GM19324 (cell line): ENCODE results near the gene BNC2.

Source experiments
- ATAC-seq: cut with Tn5 transposase; IDR thresholded peaks from one replicate; pipeline ENCODE4 v1.9.1; 2021; ENCODE audit warnings: mild to moderate bottlenecking, moderate library complexity; ENCODE audit not compliant: unreplicated experiment, low FRiP score

Gene BNC2

DNA sequence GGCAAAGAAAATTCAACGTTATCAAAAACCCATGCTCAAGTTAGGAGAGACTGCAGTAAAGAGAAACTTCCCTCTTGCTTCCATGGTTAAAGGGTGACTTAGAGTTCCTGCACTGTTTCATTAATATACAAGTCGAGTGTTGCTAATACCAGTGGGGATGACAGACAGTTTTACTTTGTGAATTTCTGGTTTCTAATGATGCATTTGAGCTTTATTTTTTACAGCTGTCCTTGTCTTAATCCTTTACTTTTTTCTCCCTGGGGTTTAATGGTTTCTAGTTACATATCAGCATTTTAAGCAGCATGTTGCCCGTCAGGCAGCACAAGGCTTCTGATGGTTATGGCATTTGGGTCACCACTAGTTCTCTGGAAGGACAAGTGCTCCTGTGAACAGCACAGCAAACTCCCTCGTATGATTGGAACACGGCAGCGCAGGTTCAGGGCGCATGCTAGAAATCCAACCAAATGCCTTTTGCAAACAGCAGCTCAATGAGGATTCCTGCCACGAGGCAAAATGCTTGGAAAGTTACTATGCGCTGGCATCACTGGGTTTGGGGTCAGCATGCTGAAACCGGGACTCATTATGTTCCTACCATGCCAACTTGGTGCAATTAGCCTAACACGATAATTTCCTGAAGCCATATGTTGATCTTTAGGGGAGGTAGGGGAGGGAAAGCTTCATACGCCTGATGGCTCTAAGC is 463.8 kb downstream of the BNC2 start:
- ATAC-seq = no peak

DNA sequence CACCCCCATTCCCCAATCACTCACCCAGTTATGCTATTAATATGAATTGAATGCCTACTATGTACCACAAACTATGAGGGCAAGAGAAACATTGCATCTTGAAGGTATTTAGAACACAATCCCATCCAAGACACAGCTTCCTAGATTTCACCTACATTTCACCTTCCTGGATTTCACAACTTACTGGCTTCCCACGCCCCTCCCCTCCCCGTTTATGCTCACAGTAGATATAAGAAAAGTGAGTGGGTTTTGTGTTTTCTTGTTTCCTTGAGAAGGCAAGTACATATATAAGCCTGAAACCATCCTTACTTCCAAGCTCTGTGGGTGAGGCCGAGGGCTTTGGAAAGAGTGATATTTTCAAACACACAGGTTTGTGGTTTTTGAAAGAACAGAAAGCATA is 465.0 kb downstream of the BNC2 start:
- ATAC-seq = no peak

DNA sequence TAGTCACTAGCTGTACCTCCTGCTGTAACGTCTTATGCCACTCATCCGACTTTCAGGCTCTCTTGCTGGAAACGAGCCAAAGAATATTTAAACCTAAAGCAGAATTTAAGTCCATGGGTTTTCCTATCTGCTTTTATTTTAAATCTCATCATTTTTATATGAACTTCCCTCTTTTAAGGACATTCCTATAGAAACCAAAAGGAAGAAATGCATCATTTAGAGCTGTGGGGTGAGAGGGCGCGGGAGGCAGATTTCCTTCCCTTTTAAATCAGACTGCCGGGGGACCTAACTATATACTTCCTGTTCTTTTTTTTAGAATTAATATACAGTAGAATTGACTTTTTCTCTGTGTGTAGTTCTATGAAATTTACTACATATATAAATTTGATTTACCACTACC is 468.8 kb downstream of the BNC2 start:
- no peak for ATAC-seq

DNA sequence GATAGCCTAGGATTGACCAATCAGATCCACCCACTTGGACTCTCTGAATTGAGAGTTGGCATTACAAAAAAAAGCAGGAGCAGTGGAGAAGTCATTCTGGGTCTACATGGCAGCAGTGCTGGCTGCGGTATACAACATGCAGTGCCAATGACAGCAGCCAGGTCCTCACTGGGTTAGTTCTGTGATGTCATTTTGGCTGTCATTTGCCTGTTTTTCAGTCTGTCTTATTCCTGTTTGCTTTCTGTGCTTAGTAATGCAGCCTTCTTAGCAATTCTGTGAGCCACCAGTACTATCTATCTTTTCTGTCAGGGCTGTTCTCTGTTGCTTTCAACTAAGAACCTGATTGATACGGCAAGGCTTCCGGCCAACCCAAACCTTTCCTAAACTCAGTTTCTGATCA is 471.8 kb downstream of the BNC2 start:
- ATAC-seq = no peak

DNA sequence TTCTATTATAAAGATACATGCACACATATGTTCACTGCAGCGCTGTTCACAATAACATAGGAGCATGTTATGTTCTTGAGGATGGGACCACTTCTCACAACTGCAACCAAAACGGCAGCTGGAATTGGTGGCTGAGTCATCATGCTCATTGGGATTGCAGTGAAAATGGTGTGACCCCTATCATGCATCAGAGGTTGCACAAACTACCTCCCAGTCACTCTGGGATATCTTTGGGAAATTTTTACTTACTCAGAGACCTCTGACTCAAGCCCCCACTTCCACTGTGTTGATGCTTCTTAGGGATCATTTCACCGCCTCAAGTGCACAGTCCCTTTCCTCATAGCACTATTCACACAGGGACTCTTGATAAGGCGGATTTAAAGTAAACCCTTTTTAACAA is 474.1 kb downstream of the BNC2 start:
- ATAC-seq = no peak

DNA sequence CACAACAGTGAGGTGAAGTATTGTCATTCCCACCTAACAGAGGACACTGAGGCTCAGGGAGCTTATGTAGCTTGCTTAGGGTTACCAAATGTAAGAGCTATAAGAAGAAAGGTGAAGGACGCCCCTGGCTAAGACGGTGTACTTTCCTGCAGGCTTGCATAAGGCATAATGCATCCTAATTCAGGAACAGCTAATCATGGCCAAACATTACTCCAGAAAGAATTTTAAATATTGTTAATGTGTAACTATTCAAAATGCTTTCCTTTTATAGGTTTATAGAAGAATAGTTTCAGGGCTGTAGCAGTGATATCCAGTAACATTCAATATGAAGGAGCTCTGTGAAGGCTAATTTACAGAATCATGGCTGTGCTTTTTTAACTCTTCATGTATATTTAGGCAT is 479.1 kb downstream of the BNC2 start:
- no peak for ATAC-seq

DNA sequence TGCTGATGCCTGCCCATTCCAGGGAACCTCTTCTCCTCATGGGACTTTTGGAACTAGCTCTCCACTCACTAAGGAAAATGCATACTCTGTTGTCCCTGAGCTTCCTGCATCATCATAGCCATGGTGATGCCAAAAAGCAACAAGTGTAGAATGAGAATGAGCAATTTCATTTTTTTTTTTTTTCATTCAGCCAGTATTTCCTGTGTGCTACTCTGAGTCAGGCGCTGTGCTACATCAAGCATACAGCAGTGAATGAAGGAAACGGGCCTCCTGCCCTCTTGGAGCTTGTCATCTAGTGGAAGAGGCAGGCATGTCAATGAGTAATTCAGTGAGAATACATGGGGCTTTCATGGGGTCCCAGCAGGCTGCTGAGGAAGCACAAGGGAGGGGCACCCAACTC is 483.1 kb downstream of the BNC2 start:
- no peak for ATAC-seq

DNA sequence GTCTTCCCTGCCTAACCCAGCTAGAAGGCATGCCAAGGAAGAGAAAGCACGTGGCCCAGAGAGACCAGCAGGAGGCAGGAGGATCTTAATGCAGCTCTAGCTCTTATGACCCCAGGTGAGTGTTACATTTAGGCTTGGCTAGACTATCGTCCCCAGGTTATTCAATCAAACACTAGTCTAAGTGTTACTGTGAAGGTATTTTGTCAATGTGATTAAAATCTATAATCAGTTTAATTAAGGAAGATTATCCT is 483.7 kb downstream of the BNC2 start:
- no peak for ATAC-seq

DNA sequence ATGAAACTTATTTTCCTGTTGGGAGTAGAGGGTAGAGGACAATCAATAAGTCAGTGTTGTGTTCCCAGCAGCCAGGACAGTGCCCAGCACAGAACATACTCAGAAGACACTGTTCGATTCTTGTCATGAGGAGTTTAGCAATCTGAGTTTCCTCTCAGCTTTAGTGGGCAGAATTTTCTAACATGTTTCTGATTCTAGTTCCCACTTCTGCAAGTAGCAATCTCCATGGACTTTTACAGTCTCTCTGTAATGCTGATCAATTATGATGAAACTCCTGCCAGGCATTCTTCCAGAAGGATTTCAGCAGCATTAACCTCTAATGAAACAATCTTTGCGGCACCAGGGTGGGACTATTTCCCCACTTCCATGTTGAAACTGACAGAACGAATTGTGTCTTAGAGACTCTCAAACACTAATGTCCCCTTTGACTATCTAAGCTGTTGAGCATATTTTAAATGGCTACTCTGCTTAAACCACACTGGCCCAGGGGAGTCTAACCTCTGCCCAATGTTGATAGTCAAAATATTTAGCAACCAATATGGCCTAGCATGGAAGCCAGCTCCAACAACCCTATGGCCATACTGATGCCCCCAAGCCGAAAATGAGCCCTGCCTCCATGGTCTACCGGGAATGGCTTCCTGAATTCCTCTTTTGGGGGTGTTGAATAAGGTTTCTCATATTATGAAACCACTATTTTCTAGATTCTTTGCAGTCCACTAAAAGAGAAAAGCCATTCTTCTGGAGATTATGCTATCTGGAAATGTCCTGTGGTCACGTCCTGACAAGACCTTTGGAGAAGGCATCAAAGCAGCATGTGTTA is 484.3 kb downstream of the BNC2 start:
- no peak for ATAC-seq

DNA sequence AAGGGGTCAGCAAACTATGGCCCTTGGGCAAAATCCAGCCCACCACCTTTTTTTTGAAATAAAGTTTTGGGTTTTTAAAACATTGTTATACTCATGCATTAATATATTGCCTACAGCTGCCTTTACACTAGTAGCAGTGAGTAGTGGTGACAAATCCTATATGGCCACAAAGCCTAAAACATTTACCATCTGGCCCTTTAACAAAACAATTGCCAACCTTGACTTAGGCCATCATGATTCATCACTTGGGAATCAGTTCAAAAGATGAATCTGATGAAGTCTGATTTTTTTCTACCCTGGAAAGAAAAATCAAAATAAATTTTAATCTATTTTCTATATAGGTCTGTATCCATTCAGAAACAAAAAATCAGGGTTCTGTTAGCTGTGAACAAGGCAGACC is 484.9 kb downstream of the BNC2 start:
- no peak for ATAC-seq

DNA sequence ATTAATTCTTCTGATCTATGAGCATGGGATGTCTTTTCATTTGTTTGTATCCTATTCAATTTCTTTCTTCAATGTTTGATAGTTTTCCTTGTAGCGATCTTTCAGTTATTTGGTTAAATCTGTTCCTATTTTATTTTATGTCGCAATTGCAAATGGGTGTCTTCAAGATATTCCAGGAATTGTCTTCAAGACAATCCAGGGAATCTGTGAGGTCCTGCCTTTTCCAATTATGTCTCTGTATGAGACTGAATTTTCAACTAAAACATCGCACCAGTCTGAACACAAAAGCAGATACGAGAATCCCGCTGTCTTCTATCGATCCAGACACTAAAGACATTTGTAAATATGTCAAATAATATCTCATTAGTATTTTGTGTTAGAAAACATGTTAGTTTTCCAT is 485.5 kb downstream of the BNC2 start:
- no peak for ATAC-seq

DNA sequence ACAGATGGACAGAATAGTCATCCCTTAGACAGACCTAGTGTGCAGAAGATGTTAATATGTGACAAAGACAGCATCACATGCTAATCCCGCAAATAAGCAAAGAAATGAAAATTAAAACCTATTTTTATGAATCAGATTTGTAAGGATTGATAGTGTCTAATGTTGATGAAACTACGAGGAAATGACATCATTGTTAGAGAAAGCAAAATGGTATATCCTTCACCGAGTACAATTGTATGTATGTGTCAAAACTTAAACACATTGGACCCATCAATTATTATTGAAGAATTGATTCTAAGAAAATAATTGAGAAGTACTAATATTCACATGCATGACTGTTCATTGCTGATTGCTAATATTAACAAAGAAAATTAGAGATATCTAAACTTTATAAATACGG is 493.2 kb downstream of the BNC2 start:
- no peak for ATAC-seq

DNA sequence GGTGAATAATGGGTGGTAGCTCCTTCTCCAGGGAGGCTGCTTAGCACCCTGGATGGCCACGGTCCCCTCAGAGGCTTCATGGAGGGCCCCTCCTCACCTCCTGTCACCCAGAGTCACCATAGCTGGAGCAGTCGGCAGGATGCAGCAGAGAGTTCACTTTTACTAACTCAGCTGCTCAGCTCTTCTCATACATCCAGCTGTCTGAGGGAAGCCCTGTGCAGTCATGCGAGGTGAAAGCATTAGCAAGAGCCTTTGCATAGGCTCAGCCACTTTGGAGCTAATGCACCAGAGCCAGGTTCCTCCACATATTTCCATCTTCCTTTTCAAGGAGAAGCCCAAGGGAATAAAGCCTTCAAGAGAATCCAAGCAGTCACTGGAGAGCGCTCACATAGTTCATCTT is 499.2 kb downstream of the BNC2 start:
- ATAC-seq = no peak

DNA sequence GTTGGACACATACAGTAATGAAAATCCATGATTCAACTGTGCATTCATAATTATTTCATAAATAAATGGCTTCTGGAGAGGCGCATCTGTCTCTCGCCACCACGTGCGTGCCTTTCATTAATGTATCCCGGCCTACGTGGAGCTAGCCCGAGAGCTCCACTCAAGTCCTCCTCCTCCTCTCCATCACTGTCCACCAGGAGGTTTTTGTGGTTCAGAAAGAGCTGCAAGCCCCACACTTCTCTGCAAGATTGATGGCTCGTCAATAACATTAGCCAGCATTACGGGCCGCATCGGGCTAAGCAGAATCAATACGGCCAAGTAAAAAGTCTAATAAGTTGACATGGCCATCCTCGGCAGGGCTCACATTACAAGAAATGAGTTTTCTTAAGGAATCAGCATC is 499.8 kb downstream of the BNC2 start:
- ATAC-seq = no peak

DNA sequence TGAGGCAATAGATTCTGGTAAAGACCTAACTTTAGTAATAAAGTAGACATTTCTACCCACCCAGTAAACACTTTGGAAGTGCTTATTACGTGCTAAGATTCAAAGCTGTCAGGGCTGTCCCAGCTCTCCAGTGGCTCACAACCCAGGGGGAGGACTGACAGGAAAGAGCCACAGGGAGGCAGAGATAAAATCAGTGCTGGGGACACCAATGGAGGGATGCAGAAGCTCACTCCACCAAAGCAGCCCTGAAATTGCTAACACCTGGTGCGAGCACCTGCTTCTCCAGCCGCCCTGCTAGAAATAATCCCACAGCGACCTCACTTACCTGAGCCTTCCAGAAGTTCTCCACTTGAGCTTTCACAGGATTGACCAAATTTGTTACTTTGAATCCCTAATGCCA is 501.0 kb downstream of the BNC2 start:
- no peak for ATAC-seq

DNA sequence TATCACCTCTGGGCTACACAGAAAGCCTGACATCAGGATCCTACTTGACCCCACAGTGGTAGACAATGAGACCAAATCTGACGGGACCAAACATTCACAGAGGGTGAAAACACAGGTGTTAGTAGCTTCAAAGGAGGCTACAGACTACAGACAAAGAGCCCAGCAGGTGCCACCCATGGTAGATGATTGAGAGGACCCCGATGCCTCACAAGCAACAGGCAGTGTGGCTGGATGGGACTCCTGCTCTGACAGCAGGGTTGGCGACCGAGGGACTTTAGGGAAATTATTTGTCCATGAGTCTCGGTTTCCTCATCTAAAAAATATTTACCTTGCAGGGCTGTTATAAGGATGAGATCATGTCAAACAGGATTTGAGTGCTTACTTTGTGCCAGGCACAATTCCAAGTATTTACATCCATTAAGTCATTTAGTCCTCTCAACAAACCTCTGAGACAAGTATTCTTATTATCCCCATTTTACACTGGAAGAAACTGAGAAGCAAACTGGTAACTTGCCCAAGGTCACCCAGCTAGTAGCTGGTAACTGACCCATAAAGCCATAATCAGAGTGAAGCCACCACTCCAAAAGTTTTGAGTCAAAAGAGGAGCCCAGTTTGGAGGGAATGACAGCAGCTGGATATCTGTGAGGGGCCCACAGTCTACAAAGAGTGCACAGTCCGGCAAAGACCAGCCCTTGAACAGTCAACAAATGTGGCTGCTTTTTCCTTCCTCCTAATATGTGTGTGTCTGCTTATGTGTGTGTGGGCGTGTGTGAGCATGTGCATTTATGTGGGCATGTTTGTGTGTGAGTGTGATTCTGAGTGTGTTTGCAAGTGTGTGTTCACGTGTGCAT is 502.0 kb downstream of the BNC2 start:
- no peak for ATAC-seq

DNA sequence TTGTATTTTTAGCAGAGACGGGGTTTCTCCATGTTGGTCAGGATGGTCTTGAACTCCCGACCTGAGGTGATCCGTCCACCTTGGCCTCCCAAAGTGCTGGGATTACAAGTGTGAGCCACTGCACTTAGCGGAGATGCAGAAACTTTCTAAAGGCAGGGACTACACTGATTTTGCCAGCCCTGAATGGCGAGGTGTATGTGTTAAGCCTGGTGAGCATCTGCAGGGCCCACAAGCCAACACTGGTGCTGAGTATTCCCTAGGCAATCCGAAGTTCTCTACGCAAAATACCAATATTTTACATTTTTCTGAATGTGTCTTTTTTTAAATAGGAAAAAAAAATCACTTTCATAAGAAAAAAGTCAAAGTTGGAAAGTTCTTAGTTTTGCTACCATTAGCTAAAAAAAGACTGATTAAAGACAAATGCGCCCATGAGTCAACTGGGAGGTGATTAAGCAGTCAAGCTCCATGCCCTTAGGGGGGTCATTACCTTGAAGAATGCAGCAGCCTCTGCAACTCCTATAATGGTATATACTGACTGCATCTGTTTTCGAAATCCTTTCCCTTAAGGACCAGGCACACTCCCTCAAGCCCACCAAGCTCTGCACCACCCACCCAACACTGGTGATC is 502.8 kb downstream of the BNC2 start:
- ATAC-seq = no peak

DNA sequence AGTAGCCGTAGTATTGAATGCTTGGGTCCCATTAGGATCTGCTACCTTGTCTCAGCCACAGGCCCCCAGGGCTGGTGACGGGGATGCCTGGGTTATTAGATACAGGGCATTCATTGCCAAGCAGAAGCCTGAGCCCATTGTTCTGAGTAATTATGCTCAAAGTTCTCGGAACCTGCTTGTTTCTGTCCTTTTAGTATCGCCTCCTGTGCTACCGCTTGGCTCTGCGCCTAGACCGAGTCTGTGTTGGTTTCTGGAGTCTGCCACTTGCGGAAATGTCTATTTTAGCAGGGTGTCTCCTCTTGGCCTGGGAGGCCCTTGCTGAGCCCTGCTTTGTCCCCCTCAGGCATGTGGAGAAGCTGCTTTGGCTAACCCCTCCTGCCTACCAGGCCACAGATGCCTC is 506.1 kb downstream of the BNC2 start:
- ATAC-seq = no peak

DNA sequence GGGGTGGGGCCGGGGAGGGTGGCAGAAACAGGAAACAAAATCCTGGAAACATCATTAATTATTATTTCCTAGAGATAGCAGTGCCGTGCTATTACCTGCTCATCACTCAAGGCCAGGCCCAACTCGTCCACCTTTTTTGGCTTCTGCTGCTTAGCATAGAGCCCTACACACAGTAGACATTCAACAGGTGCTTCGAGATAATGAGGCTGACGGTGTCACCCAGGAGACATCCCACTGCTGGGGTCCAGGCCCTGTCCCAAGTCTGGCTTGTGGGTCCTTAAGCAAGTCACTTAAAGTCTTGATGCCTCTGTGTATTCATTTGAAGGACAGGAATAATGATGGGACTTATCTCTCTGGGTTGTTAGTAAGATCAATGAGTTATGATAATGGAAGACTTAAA is 506.6 kb downstream of the BNC2 start:
- no peak for ATAC-seq

DNA sequence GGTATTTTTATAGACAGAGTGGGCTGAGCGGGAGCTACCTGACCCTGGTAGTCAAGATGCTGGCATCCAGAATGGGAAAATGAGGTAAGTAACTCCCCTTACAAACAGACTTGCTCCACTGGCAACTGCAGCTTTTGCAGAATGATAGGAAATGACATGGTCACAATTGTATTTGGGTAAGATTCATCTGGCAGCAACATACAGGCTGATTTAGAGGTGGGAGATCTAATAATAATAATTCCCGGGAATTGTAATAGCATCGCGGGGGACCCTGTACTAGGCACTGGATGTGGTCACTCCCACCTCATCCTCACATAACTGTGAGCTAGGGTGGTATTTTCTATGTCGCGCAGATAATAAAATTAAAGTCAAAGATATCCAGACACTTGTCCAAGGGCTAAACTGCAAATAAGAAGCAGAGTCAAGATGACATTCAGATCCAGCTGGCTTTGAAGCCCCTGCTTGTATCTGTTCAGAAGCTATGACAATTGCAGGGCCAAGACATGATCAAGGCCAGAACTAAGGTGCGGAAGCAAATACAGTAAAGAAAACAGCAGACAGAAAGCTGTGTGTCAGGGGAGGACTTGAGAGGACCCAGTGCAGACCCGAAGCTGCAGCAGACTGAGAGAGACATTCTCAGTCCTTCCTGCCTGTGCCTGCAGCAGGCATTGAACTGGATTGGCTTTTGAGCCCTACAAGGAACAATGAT is 507.2 kb downstream of the BNC2 start:
- ATAC-seq = no peak

DNA sequence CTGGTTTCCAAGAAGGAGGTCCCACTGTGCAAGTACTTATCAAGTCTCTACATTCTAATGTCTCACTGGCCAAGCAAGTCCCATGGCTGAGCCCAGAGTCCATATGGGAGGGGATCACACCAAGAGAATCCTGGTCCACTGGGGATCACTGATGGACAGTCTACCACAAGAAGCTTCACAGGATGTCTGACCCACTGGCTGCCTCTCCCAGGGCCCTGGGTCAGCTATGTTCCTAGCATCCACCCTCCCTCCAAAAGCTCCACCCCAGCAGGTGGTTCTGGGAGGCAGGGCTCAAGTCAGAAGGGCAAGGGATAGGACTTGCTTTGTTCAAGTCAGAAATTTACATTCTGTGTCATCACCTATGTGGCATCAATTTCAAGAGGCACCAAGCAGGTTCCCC is 508.5 kb downstream of the BNC2 start:
- no peak for ATAC-seq
